Ascending aorta (tissue), 2 donors: ENCODE data around the gene PLXNA4. TPM values are rescaled to one million over a fixed set of nuclear protein-coding genes. Genes with fewer than 3 reads are reported as not detected.

Source experiments
- DNase-seq, 2 donors: peaks; one replicate each; pipeline ENCODE4 v3.0.0-alpha.2; 2019; ENCODE audit warnings: low spot score in 2 of 2
- H3K27ac ChIP-seq, 2 donors: fragments of 200-600 bp; sonication (generic); one replicate each; pipeline ENCODE4 v1.5.1; 2016 to 2017; ENCODE audit warnings: mild to moderate bottlenecking in 1 of 2
- H3K27me3 ChIP-seq: fragments of 200-600 bp; sonication (generic); one replicate; pipeline ENCODE4 v1.5.1; 2017
- H3K36me3 ChIP-seq, 2 donors: fragments of 200-600 bp; sonication (generic); one replicate each; pipeline ENCODE4 v1.5.1; 2016
- H3K4me1 ChIP-seq, 2 donors: fragments of 200-600 bp; sonication (generic); one replicate each; pipeline ENCODE4 v1.5.1; 2016 to 2017; ENCODE audit warnings: mild to moderate bottlenecking in 1 of 2
- H3K4me3 ChIP-seq, 2 donors: fragments of 200-600 bp; sonication (generic); one replicate each; pipeline ENCODE4 v1.5.1; 2016 to 2017; ENCODE audit warnings: mild to moderate bottlenecking in 1 of 2
- H3K9me3 ChIP-seq, 2 donors: fragments of 200-600 bp; sonication (generic); one replicate each; pipeline ENCODE4 v1.5.1; 2016
- CTCF ChIP-seq, 3 experiments: fragments of 200-600 bp in 2 of 3; fragments of 450-650 bp in 1 of 3; sonication (generic) in 2 of 3; IDR thresholded peaks; one replicate each; pipeline ENCODE4 v1.5.1; 2016 to 2019; ENCODE audit warnings: antibody characterized with exemption in 3 of 3, mild to moderate bottlenecking in 1 of 3, moderate library complexity in 1 of 3
- intact Hi-C: fragments of 100-400 bp; cut with DNase I; formaldehyde crosslinking; loops from one replicate; pipeline ENCODE4 v1.15.1; 2023
- total RNA-seq: library from RNA; depleted of rRNA; stranded (reverse); fragments of >200 nt; gene quantifications from one replicate; pipeline ENCODE4 v1.1.0, GENCODE V29; 2016

The PLXNA4 gene
- total RNA-seq, 1 donor from 2014 or later: 27.1 TPM

- DNase-seq: no peak
Measured at GRCh38 chr7:132240821-132241422, 335.3 kb downstream of the PLXNA4 start.

GRCh38 chr7:132240262-132240661 lies 336.0 kb downstream of the PLXNA4 start:
- H3K36me3 ChIP-seq: peaks cover 0 to 14% of the 10 kb centered on the region in 2 donors
- H3K4me3 ChIP-seq: no peak overlapping the region
- no peaks in the 10 kb centered on the region for H3K9me3 ChIP-seq
- no peaks in the 10 kb centered on the region for H3K27me3 ChIP-seq
- no peaks in the 10 kb centered on the region for H3K4me1 ChIP-seq
- no peak for DNase-seq
- intact Hi-C loops: no loop called here
- TF ChIP-seq CTCF (IDR thresholded peaks at IDR 0.05): no peak
- no peak overlapping the region for H3K27ac ChIP-seq

More at GRCh38 chr7:132240821-132241422, 335.3 kb downstream of the PLXNA4 start:
- intact Hi-C loops: no loop called here
- Histone ChIP-seq H3K4me1 (no peaks in the 10 kb centered on the region), H3K4me3 (no peak overlapping the region), H3K27ac (no peak overlapping the region), H3K36me3 (peaks cover 0 to 14% of the 10 kb centered on the region in 2 donors), H3K27me3 (no peaks in the 10 kb centered on the region), H3K9me3 (no peaks in the 10 kb centered on the region)
- no peak for TF ChIP-seq CTCF (IDR thresholded peaks at IDR 0.05)

- peaks cover 0 to 14% of the 10 kb centered on the region in 2 donors for H3K36me3 ChIP-seq
- H3K4me3 ChIP-seq: no peak overlapping the region
- no peaks in the 10 kb centered on the region for H3K4me1 ChIP-seq
- no peak overlapping the region for H3K27ac ChIP-seq
- H3K27me3 ChIP-seq: no peaks in the 10 kb centered on the region
- TF ChIP-seq CTCF (IDR thresholded peaks at IDR 0.05): no peak
- DNase-seq: no peak
- intact Hi-C loops: no loop called here
- no peaks in the 10 kb centered on the region for H3K9me3 ChIP-seq
Measured at GRCh38 chr7:132239422-132239994, 336.8 kb downstream of the PLXNA4 start.

- Histone ChIP-seq H3K36me3 (peaks cover 0 to 14% of the 10 kb centered on the region in 2 donors), H3K9me3 (no peaks in the 10 kb centered on the region), H3K4me1 (no peaks in the 10 kb centered on the region), H3K27me3 (no peaks in the 10 kb centered on the region), H3K4me3 (no peak overlapping the region), H3K27ac (no peak overlapping the region)
- no peak for TF ChIP-seq CTCF (IDR thresholded peaks at IDR 0.05)
- DNase-seq: no peak
- intact Hi-C loops: no loop called here
Measured at GRCh38 chr7:132234711-132235110, 341.6 kb downstream of the PLXNA4 start.

GRCh38 chr7:132232406-132232805 lies 343.9 kb downstream of the PLXNA4 start:
- peaks cover 0 to 1% of the 10 kb centered on the region in 2 donors for H3K36me3 ChIP-seq
- no peak for DNase-seq
- H3K4me1 ChIP-seq: no peaks in the 10 kb centered on the region
- no peak for TF ChIP-seq CTCF (IDR thresholded peaks at IDR 0.05)
- H3K27me3 ChIP-seq: no peaks in the 10 kb centered on the region
- H3K4me3 ChIP-seq: no peak overlapping the region
- H3K9me3 ChIP-seq: no peaks in the 10 kb centered on the region
- no peak overlapping the region for H3K27ac ChIP-seq
- intact Hi-C loops: no loop called here
